ENCODE results near the gene SLC1A2. TPM values are rescaled to one million over a fixed set of nuclear protein-coding genes. Genes with fewer than 3 reads are reported as not detected.

The SLC1A2 gene
- total RNA-seq, 2 donors from 2014 or later = 0.54 to 0.78 TPM

DNA sequence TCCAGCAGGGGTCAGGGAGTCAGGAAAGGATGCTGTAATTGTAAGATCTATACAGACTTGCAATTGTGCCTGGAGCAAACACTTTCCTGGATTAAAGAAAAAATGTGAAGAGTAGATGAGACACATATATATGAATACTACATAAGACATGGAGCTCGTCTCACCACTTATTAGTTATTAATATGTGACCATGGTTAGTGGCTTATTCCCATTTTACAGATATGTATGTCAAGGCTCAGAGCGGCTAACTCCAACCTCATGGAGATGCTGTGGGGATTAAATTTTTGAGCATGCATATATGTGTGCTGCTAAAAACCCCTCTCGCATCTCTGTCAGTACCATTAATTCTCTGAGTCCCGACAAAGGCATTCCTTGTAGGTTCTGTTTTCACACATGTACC is 125.7 kb downstream of the SLC1A2 start:
- Histone ChIP-seq H3K4me3 (no peak overlapping the region), H3K9me3 (no peaks in the 10 kb centered on the region), H3K27ac (no peak overlapping the region), H3K4me1 (ENCODE audit: control insufficient read depth in 1 of 2, low read depth in 2 of 2) (peaks cover 10 to 28% of the 10 kb centered on the region in 2 donors), H3K36me3 (no peaks in the 10 kb centered on the region), H3K27me3 (replicated peaks; ENCODE audit: insufficient read depth) (no peaks in the 10 kb centered on the region)
- DNase-seq (ENCODE audit: low spot score) (no peak), ATAC-seq (ENCODE audit: insufficient number of reproducible peaks, low FRiP score, low read depth) (no peak)
- TF ChIP-seq, protein P1, sequence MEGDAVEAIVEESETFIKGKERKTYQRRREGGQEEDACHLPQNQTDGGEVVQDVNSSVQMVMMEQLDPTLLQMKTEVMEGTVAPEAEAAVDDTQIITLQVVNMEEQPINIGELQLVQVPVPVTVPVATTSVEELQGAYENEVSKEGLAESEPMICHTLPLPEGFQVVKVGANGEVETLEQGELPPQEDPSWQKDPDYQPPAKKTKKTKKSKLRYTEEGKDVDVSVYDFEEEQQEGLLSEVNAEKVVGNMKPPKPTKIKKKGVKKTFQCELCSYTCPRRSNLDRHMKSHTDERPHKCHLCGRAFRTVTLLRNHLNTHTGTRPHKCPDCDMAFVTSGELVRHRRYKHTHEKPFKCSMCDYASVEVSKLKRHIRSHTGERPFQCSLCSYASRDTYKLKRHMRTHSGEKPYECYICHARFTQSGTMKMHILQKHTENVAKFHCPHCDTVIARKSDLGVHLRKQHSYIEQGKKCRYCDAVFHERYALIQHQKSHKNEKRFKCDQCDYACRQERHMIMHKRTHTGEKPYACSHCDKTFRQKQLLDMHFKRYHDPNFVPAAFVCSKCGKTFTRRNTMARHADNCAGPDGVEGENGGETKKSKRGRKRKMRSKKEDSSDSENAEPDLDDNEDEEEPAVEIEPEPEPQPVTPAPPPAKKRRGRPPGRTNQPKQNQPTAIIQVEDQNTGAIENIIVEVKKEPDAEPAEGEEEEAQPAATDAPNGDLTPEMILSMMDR (IDR thresholded peaks at IDR 0.05) = no peak

GRCh38 chr11:35293035-35293434 is 126.3 kb downstream of the SLC1A2 start:
- no peak for ATAC-seq (ENCODE audit: insufficient number of reproducible peaks, low FRiP score, low read depth)
- no peak overlapping the region for H3K27ac ChIP-seq
- H3K27me3 ChIP-seq (replicated peaks; ENCODE audit: insufficient read depth) = no peaks in the 10 kb centered on the region
- TF ChIP-seq, protein P1 (IDR thresholded peaks at IDR 0.05) = no peak
- H3K9me3 ChIP-seq = no peaks in the 10 kb centered on the region
- no peak for DNase-seq (ENCODE audit: low spot score)
- no peak overlapping the region for H3K4me3 ChIP-seq
- peaks cover 14 to 31% of the 10 kb centered on the region in 2 donors for H3K4me1 ChIP-seq (ENCODE audit: control insufficient read depth in 1 of 2, low read depth in 2 of 2)
- no peaks in the 10 kb centered on the region for H3K36me3 ChIP-seq

GRCh38 chr11:35292279-35292678 is 127.1 kb downstream of the SLC1A2 start:
- TF ChIP-seq, protein P1 (IDR thresholded peaks at IDR 0.05) = no peak
- Histone ChIP-seq H3K36me3 (no peaks in the 10 kb centered on the region), H3K27ac (no peak overlapping the region), H3K4me1 (ENCODE audit: control insufficient read depth in 1 of 2, low read depth in 2 of 2) (peaks cover 14 to 31% of the 10 kb centered on the region in 2 donors), H3K4me3 (no peak overlapping the region), H3K9me3 (no peaks in the 10 kb centered on the region), H3K27me3 (replicated peaks; ENCODE audit: insufficient read depth) (no peaks in the 10 kb centered on the region)
- ATAC-seq (ENCODE audit: insufficient number of reproducible peaks, low FRiP score, low read depth) = no peak
- no peak for DNase-seq (ENCODE audit: low spot score)

- peaks cover 14 to 31% of the 10 kb centered on the region in 2 donors for H3K4me1 ChIP-seq (ENCODE audit: control insufficient read depth in 1 of 2, low read depth in 2 of 2)
- H3K27ac ChIP-seq = no peak overlapping the region
- H3K36me3 ChIP-seq = no peaks in the 10 kb centered on the region
- TF ChIP-seq, protein P1 (IDR thresholded peaks at IDR 0.05) = no peak
- no peaks in the 10 kb centered on the region for H3K9me3 ChIP-seq
- no peak for ATAC-seq (ENCODE audit: insufficient number of reproducible peaks, low FRiP score, low read depth)
- no peaks in the 10 kb centered on the region for H3K27me3 ChIP-seq (replicated peaks; ENCODE audit: insufficient read depth)
- no peak overlapping the region for H3K4me3 ChIP-seq
- DNase-seq (ENCODE audit: low spot score) = no peak
These were observed 128.5 kb downstream of the SLC1A2 start for GRCh38 chr11:35290876-35291275.

DNA sequence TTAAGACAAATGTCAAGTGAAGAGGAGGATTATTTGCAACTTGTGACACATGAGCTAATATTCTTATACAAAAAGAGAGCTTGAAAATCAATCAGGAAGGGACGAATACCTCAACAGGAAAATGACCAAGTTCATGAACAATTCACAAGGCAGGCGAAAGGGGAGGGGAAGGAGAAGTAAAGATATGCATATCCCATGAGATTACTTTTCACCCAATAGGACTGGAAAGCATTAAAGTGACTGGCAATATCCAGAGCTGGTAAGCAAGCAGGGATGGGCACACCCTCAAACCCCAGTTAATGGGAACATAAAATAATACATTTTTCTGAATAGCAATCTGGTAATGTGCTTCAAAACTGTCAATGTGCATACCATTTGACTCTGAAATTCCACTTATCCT is 129.5 kb downstream of the SLC1A2 start:
- peaks cover 14 to 31% of the 10 kb centered on the region in 2 donors for H3K4me1 ChIP-seq (ENCODE audit: control insufficient read depth in 1 of 2, low read depth in 2 of 2)
- TF ChIP-seq, protein P1 (IDR thresholded peaks at IDR 0.05) = no peak
- peak overlapping the region; percentile 64 to 81 for H3K27ac ChIP-seq
- no peaks in the 10 kb centered on the region for H3K9me3 ChIP-seq
- DNase-seq (ENCODE audit: low spot score) (no peak), ATAC-seq (ENCODE audit: insufficient number of reproducible peaks, low FRiP score, low read depth) (no peak)
- H3K4me3 ChIP-seq = no peak overlapping the region
- no peaks in the 10 kb centered on the region for H3K36me3 ChIP-seq
- no peaks in the 10 kb centered on the region for H3K27me3 ChIP-seq (replicated peaks; ENCODE audit: insufficient read depth)
